Activated B cell treated with CpG ODN at 0.5 μM for 24 hours (primary cell): ENCODE results near the gene MEGF10. TPM values are rescaled to one million over a fixed set of nuclear protein-coding genes. Genes with fewer than 3 reads are reported as not detected.

Experiments
- ATAC-seq: fragments of 200-7000 bp; cut with Tn5 transposase; one replicate; pipeline ENCODE4 v1.10.0; 2021; ENCODE audit warnings: low read depth, mild to moderate bottlenecking, moderate library complexity
- CTCF ChIA-PET: fragments of 350-600 bp; sonication (Branson Sonifier 250); formaldehyde crosslinking; loops from one replicate; lab custom pipeline; 2021; ENCODE audit warnings: antibody characterized with exemption; lab: Charles Lee
- POLR2A ChIA-PET: fragments of 350-600 bp; sonication (Branson Sonifier 250); formaldehyde crosslinking; loops from one replicate; lab custom pipeline; 2021; ENCODE audit warnings: antibody characterized with exemption; lab: Charles Lee
- DNase-seq: peaks from one replicate; pipeline ENCODE4 v3.0.0; 2022
- H3K27ac Mint-ChIP-seq: one replicate; pipeline ENCODE4 v1.8.0; 2020; ENCODE audit warnings: mixed read lengths
- H3K27me3 Mint-ChIP-seq: one replicate; pipeline ENCODE4 v1.8.0; 2021; ENCODE audit warnings: mixed read lengths
- H3K36me3 Mint-ChIP-seq: one replicate; pipeline ENCODE4 v1.8.0; 2021; ENCODE audit warnings: low read depth, mixed read lengths
- H3K4me1 Mint-ChIP-seq: one replicate; pipeline ENCODE4 v1.8.0; 2021; ENCODE audit warnings: mixed read lengths
- H3K4me3 Mint-ChIP-seq: one replicate; pipeline ENCODE4 v1.8.0; 2020; ENCODE audit warnings: mild to moderate bottlenecking, mixed read lengths
- H3K9me3 Mint-ChIP-seq: one replicate; pipeline ENCODE4 v1.8.0; 2020; ENCODE audit warnings: mixed read lengths
- intact Hi-C: fragments of 100-400 bp; cut with micrococcal nuclease; formaldehyde crosslinking; loops from one replicate; pipeline ENCODE4 v1.15.1; 2024
- total RNA-seq: library from RNA; stranded (reverse); gene quantifications from 2 replicates; pipeline ENCODE4 v1.2.3, GENCODE V29; 2022
- TF ChIP-seq, protein P1 (sequence below): fragments of 200-600 bp; IDR thresholded peaks from one replicate; pipeline ENCODE4 v1.8.0; 2022; ENCODE audit warnings: antibody characterized with exemption, mild to moderate bottlenecking

Gene MEGF10
- total RNA-seq, 1 donor from 2014 or later: not detected

DNA sequence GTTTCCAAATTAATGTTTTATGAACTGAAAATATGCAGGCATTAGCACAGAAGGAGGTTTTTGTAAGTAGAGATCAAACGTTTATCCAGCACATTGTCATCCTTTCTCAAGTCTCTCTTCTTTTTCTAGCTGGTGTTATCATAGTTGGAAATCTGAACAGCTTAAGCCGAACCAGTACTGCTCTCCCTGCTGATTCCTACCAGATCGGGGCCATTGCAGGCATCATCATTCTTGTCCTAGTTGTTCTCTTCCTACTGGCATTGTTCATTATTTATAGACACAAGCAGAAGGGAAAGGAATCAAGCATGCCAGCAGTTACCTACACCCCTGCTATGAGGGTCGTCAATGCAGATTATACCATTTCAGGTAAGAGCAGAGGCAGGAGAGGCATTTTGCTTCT is 154.7 kb downstream of the MEGF10 start:
- intact Hi-C loops: no loop called here
- ATAC-seq (no peak), DNase-seq (no peak)
- Mint-ChIP-seq H3K27ac (no peak overlapping the region), H3K27me3 (peaks cover 16% of the 10 kb centered on the region), H3K36me3 (no peaks in the 10 kb centered on the region), H3K4me1 (no peaks in the 10 kb centered on the region), H3K4me3 (no peak overlapping the region), H3K9me3 (no peaks in the 10 kb centered on the region)
- TF ChIP-seq, protein P1, sequence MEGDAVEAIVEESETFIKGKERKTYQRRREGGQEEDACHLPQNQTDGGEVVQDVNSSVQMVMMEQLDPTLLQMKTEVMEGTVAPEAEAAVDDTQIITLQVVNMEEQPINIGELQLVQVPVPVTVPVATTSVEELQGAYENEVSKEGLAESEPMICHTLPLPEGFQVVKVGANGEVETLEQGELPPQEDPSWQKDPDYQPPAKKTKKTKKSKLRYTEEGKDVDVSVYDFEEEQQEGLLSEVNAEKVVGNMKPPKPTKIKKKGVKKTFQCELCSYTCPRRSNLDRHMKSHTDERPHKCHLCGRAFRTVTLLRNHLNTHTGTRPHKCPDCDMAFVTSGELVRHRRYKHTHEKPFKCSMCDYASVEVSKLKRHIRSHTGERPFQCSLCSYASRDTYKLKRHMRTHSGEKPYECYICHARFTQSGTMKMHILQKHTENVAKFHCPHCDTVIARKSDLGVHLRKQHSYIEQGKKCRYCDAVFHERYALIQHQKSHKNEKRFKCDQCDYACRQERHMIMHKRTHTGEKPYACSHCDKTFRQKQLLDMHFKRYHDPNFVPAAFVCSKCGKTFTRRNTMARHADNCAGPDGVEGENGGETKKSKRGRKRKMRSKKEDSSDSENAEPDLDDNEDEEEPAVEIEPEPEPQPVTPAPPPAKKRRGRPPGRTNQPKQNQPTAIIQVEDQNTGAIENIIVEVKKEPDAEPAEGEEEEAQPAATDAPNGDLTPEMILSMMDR: no peak
- POLR2A ChIA-PET: interaction anchor here (0.6 kb wide), 1 partner anchor 101 kb away, joined by 4 read pairs; no protein-coding TSS in a partner anchor
- CTCF ChIA-PET: no interaction called here

DNA sequence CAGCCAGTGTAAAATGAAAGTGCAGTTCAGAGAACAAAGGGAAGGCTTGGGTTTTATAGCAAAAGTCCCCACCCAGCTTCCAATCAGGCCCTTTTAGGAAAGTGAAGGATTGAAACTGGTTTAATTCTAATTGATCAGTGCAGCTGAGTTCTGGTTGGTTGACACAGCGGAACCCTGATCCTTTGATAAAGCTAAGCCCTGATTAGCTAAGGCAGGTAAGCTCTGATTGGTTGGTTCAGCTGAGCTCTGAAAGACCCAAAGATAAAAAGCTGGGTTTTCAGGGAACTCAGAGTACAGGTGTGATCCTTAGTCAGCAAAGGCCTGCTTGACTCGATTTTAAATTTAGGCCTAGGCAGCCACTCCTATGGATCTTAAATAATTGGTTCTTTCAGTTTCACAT is 156.0 kb downstream of the MEGF10 start:
- H3K4me1 Mint-ChIP-seq: no peaks in the 10 kb centered on the region
- DNase-seq (no peak), ATAC-seq (no peak)
- peaks cover 12% of the 10 kb centered on the region for H3K27me3 Mint-ChIP-seq
- POLR2A ChIA-PET: no interaction called here
- no peaks in the 10 kb centered on the region for H3K36me3 Mint-ChIP-seq
- no peaks in the 10 kb centered on the region for H3K9me3 Mint-ChIP-seq
- intact Hi-C loops: no loop called here
- no peak overlapping the region for H3K4me3 Mint-ChIP-seq
- TF ChIP-seq, protein P1: no peak
- H3K27ac Mint-ChIP-seq: no peak overlapping the region
- CTCF ChIA-PET: no interaction called here

DNA sequence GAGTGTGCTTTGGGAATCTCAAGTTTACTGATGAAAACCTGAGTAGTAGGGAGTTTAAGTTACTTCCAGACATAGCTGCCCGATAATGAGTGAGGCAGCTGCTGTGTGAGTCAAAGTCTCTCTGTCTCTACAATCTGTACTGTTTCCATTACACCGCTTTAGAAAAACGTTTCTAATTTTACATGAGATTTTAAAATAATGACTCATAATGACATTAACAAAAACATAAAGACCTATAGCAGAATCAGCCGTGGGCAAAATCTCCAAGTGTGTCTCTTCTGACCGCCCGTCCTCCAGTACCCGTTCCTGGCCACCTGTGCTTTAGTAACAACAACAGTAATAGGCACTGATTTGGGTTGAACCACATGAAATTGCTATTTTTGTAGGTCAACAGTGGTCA is 157.2 kb downstream of the MEGF10 start:
- intact Hi-C loops: no loop called here
- ChIA-PET CTCF (no interaction called here), POLR2A (no interaction called here)
- H3K36me3 Mint-ChIP-seq: no peaks in the 10 kb centered on the region
- ATAC-seq: no peak
- no peaks in the 10 kb centered on the region for H3K9me3 Mint-ChIP-seq
- no peak overlapping the region for H3K27ac Mint-ChIP-seq
- peaks cover 14% of the 10 kb centered on the region for H3K27me3 Mint-ChIP-seq
- DNase-seq: no peak
- no peak overlapping the region for H3K4me3 Mint-ChIP-seq
- no peaks in the 10 kb centered on the region for H3K4me1 Mint-ChIP-seq
- TF ChIP-seq, protein P1: no peak

DNA sequence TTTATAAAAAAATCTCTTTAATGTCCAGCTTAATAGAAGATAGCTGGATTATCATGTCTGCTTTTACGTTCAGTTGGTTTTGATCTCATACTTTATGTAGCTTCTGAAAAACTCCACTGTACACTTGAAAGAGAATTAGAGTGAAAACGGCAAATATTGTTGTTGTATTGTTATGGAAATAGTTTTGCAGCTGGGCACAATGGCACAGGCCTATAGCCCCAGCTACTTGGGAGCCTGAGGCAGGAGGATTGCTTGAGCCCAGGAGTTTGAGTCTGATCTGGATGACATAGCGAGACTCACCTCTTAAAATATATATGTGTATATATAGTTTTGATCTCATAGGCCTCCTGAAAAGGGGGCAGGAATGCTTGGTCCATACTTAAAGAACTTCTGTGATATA is 159.4 kb downstream of the MEGF10 start:
- intact Hi-C loops: no loop called here
- no peak overlapping the region for H3K4me3 Mint-ChIP-seq
- ATAC-seq: no peak
- no peak overlapping the region for H3K27ac Mint-ChIP-seq
- H3K9me3 Mint-ChIP-seq: no peaks in the 10 kb centered on the region
- DNase-seq: no peak
- peaks cover 11% of the 10 kb centered on the region for H3K27me3 Mint-ChIP-seq
- POLR2A ChIA-PET: no interaction called here
- no peaks in the 10 kb centered on the region for H3K36me3 Mint-ChIP-seq
- no peaks in the 10 kb centered on the region for H3K4me1 Mint-ChIP-seq
- CTCF ChIA-PET: interaction anchor here (0.8 kb wide), 1 partner anchor 43 kb away, joined by 3 read pairs; no protein-coding TSS in a partner anchor
- TF ChIP-seq, protein P1: no peak

DNA sequence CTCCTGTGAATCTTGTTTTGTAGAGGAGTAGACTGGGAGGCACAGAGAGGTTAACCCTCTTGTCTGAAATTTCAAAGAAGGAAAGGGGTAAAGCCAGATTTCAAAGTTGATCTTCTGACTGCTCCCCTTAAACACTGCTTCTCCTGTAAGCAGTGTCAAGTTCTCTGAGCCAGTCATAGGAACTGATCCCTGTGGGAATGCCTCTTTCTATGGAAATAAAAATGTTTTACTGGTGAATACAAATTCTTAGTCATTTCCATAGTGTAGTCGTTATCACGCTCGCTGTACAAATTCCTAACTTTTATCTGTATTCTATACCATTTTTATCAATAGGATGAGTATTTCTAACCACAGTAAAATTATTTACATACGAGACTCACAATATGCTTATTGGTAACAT is 160.5 kb downstream of the MEGF10 start:
- POLR2A ChIA-PET: no interaction called here
- intact Hi-C loops: no loop called here
- TF ChIP-seq, protein P1: no peak
- DNase-seq (no peak), ATAC-seq (no peak)
- H3K4me3 Mint-ChIP-seq: no peak overlapping the region
- H3K9me3 Mint-ChIP-seq: no peaks in the 10 kb centered on the region
- H3K4me1 Mint-ChIP-seq: no peaks in the 10 kb centered on the region
- CTCF ChIA-PET: no interaction called here
- H3K36me3 Mint-ChIP-seq: no peaks in the 10 kb centered on the region
- peaks cover 11% of the 10 kb centered on the region for H3K27me3 Mint-ChIP-seq
- H3K27ac Mint-ChIP-seq: no peak overlapping the region
